HL-60 (cell line): Measurements from ENCODE around the gene EIF5A.
"Not testable (repeated sequence)": the region's sequence is repeated elsewhere in the genome, so short reads cannot be mapped to it uniquely, and the experiment has no call there.

Experiments used
- DNase-seq, 2 experiments: peaks; one replicate each; pipeline ENCODE4 v3.0.0-alpha.2; 2010 to 2020; ENCODE audit warnings: low read depth in 1 of 2, low spot score in 1 of 2
- H3K27ac ChIP-seq: fragments of 250-450 bp; sonication (Bioruptor Pico); replicated peaks from 2 replicates; pipeline ENCODE4 v1.5.1; 2020; ENCODE audit warnings: mild to moderate bottlenecking, moderate library complexity
- H3K27me3 ChIP-seq: fragments of 250-450 bp; sonication (Bioruptor Pico); 2 replicates; pipeline ENCODE4 v1.5.1; 2021; ENCODE audit warnings: mild to moderate bottlenecking, moderate library complexity; ENCODE audit not compliant: insufficient read depth, poor library complexity, severe bottlenecking
- H3K4me3 ChIP-seq: replicated peaks from 2 replicates; pipeline ENCODE4 v1.5.1; 2011; ENCODE audit warnings: mild to moderate bottlenecking, control low read depth, low read length; ENCODE audit not compliant: insufficient read depth
- GABPA ChIP-seq: IDR thresholded peaks from 2 replicates; pipeline ENCODE4 v1.6.1; 2012; ENCODE audit warnings: low read depth
- POLR2AphosphoS5 ChIP-seq: IDR thresholded peaks from 2 replicates; pipeline ENCODE4 v1.6.1; 2012; ENCODE audit warnings: low read depth
- SPI1 ChIP-seq: IDR thresholded peaks from 2 replicates; pipeline ENCODE4 v1.6.1; 2012; ENCODE audit warnings: low read depth, mild to moderate bottlenecking, borderline replicate concordance
- TF ChIP-seq, protein P1 (sequence below): IDR thresholded peaks from 2 replicates; pipeline ENCODE4 v1.6.1; 2012; ENCODE audit warnings: low read depth; ENCODE audit not compliant: insufficient replicate concordance
- TF ChIP-seq, protein P2 (sequence below): IDR thresholded peaks from one replicate; pipeline ENCODE4 v1.5.1; 2011; ENCODE audit warnings: low read length, control low read depth, inconsistent platforms; ENCODE audit not compliant: insufficient read depth

Gene EIF5A

DNA sequence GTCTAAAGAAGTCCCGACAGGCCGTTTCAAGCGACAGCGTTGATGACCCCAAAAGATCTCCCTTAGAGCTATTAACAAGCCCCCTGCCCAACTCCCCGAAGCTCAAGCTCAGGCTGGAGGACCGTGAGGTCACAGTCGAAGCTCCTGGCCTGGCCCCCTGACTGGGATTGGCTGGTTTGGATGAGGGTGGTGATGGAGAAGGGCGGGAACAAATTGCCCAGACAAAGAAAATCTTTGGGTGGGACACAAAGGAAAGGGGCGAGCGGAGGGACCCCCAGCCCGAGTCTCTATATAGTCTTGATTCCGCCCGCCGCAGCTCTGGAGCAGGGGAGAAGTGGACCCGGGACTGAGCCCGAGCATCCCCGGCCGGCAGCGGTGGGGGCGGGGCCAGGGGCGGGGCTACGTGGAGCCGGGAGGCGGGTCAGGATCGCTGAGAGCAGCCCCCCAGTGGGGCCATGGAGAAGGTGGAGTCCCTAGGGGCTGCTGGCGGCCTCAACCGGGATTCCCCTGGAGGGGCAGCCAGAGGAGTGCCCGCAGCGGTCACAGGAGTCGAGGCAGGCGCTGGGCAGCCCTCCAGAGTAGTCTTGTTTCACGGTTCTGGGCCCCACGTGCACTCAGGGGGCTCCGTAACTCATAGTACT, 22.7 kb downstream of the EIF5A start:
- peak overlapping the region; percentile 85 for H3K27ac ChIP-seq
- no peaks in the 10 kb centered on the region for H3K27me3 ChIP-seq
- peak in 1 of 2 experiments; percentile 66 for DNase-seq
- peak overlapping the region; percentile 77 for H3K4me3 ChIP-seq
- TF ChIP-seq, protein P1, sequence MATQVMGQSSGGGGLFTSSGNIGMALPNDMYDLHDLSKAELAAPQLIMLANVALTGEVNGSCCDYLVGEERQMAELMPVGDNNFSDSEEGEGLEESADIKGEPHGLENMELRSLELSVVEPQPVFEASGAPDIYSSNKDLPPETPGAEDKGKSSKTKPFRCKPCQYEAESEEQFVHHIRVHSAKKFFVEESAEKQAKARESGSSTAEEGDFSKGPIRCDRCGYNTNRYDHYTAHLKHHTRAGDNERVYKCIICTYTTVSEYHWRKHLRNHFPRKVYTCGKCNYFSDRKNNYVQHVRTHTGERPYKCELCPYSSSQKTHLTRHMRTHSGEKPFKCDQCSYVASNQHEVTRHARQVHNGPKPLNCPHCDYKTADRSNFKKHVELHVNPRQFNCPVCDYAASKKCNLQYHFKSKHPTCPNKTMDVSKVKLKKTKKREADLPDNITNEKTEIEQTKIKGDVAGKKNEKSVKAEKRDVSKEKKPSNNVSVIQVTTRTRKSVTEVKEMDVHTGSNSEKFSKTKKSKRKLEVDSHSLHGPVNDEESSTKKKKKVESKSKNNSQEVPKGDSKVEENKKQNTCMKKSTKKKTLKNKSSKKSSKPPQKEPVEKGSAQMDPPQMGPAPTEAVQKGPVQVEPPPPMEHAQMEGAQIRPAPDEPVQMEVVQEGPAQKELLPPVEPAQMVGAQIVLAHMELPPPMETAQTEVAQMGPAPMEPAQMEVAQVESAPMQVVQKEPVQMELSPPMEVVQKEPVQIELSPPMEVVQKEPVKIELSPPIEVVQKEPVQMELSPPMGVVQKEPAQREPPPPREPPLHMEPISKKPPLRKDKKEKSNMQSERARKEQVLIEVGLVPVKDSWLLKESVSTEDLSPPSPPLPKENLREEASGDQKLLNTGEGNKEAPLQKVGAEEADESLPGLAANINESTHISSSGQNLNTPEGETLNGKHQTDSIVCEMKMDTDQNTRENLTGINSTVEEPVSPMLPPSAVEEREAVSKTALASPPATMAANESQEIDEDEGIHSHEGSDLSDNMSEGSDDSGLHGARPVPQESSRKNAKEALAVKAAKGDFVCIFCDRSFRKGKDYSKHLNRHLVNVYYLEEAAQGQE = no peak
- TF ChIP-seq GABPA (no peak), SPI1 (no peak), POLR2AphosphoS5 (no peak)
- TF ChIP-seq, protein P2, sequence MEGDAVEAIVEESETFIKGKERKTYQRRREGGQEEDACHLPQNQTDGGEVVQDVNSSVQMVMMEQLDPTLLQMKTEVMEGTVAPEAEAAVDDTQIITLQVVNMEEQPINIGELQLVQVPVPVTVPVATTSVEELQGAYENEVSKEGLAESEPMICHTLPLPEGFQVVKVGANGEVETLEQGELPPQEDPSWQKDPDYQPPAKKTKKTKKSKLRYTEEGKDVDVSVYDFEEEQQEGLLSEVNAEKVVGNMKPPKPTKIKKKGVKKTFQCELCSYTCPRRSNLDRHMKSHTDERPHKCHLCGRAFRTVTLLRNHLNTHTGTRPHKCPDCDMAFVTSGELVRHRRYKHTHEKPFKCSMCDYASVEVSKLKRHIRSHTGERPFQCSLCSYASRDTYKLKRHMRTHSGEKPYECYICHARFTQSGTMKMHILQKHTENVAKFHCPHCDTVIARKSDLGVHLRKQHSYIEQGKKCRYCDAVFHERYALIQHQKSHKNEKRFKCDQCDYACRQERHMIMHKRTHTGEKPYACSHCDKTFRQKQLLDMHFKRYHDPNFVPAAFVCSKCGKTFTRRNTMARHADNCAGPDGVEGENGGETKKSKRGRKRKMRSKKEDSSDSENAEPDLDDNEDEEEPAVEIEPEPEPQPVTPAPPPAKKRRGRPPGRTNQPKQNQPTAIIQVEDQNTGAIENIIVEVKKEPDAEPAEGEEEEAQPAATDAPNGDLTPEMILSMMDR = no peak

DNA sequence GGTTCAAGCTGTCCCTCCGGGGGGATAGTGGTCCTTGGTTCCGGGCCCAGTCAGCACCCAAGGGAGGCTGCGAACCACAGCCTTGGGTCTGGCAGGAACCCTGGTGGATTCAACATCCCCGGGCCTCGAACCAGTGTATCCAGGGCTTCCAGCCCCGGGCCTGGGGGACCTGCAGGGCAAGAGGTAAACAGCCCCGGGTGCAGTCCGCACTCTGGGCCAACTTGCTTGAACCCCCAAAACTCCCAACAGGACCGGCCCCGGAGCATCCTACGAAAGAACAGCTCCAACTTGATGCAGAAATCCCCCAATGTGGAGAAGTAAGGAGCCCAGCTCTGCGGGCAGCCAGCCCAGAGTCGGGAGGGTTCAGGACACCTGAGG, 23.2 kb downstream of the EIF5A start:
- no peak for DNase-seq
- H3K4me3 ChIP-seq = peak overlapping the region; percentile 77
- H3K27ac ChIP-seq = peak overlapping the region; percentile 85
- TF ChIP-seq POLR2AphosphoS5 (no peak), GABPA (no peak), SPI1 (no peak)
- TF ChIP-seq, protein P1 = no peak
- TF ChIP-seq, protein P2 = no peak
- no peaks in the 10 kb centered on the region for H3K27me3 ChIP-seq

DNA sequence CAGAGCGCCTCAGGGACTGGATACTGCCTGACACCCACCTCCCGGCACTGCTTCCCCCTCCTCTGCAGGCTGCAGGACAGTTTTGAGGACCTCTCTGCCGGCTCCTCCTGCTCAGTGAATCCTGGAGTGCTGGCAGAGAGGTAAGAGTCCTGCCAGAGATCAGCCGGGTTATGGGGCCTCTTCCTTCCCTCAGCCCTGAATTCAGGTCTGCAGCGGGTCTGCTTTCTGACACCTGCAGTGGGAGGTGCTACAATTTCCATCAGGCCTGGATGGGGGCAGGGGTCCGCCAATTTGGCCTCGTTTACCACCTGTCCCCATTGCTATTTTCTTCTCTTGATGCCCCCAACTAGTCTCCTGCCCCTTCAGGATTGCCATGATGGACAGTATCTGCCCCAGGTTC, 24.7 kb downstream of the EIF5A start:
- Histone ChIP-seq H3K4me3 (no peak overlapping the region), H3K27ac (no peak overlapping the region), H3K27me3 (no peaks in the 10 kb centered on the region)
- TF ChIP-seq, protein P2 = no peak
- TF ChIP-seq SPI1 (no peak), POLR2AphosphoS5 (no peak), GABPA (no peak)
- TF ChIP-seq, protein P1 = no peak
- no peak for DNase-seq

- not testable (repeated sequence) for H3K27ac ChIP-seq, H3K4me3 ChIP-seq, DNase-seq, H3K27me3 ChIP-seq
Observed at GRCh38 chr17:7332600-7333069, 25.2 kb downstream of the EIF5A start.
